ENCODE data around the gene ACTRT2. TPM values are rescaled to one million over a fixed set of nuclear protein-coding genes. Genes with fewer than 3 reads are reported as not detected.

Gene ACTRT2
- total and polyA plus RNA-seq, 9 donors: not detected

DNA sequence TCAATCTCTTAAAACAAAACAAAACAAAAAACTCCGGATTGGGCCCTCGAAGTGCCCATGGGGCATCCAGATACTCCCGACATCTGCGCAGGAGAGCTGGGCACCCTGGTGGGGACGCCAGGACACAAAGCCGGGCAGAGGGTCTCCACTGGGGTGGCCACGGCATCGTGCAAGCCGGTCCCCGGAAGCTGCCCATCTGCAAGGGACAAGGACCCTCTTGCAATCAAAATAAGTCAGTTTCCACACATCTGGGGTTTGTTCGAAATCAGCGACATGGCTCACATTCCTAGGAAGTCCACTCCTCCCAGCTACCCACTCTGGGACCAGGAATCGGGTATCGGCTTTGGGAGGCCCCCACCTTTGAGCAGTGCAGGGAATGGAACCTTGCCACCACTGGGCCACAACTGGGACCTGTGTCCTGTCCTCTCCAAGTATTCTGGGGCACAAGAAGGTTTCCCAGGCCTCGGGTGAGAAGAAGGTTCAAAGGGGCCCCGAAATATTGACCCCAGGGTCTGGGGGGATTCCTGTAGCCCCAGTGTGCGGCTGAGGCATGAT is 43.1 kb downstream of the ACTRT2 start:
- peaks cover 8% of the 10 kb centered on the region for H3K4me1 ChIP-seq (ENCODE audit: insufficient read depth)
- H3K27me3 ChIP-seq: peaks cover 8% of the 10 kb centered on the region
- H3K36me3 ChIP-seq: no peaks in the 10 kb centered on the region
- WGBS, 3 donors: 40 to 50% (median 41%) methylated on average over 15 to 17 of the region's 17 CpGs
- no peak overlapping the region for H3K4me3 ChIP-seq
- TF ChIP-seq, protein P1, sequence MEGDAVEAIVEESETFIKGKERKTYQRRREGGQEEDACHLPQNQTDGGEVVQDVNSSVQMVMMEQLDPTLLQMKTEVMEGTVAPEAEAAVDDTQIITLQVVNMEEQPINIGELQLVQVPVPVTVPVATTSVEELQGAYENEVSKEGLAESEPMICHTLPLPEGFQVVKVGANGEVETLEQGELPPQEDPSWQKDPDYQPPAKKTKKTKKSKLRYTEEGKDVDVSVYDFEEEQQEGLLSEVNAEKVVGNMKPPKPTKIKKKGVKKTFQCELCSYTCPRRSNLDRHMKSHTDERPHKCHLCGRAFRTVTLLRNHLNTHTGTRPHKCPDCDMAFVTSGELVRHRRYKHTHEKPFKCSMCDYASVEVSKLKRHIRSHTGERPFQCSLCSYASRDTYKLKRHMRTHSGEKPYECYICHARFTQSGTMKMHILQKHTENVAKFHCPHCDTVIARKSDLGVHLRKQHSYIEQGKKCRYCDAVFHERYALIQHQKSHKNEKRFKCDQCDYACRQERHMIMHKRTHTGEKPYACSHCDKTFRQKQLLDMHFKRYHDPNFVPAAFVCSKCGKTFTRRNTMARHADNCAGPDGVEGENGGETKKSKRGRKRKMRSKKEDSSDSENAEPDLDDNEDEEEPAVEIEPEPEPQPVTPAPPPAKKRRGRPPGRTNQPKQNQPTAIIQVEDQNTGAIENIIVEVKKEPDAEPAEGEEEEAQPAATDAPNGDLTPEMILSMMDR (IDR thresholded peaks at IDR 0.05): no peak
- no peak for TF ChIP-seq POLR2A (IDR thresholded peaks at IDR 0.05)
- DNase-seq: no peak
- no peaks in the 10 kb centered on the region for H3K9me3 ChIP-seq
- no peak overlapping the region for H3K27ac ChIP-seq
- intact Hi-C loops (cut with DNase I): loop anchor here in 1 of 4 donors (10.0 kb wide), 1 partner anchor 160 kb away; no protein-coding TSS in a partner anchor

DNA sequence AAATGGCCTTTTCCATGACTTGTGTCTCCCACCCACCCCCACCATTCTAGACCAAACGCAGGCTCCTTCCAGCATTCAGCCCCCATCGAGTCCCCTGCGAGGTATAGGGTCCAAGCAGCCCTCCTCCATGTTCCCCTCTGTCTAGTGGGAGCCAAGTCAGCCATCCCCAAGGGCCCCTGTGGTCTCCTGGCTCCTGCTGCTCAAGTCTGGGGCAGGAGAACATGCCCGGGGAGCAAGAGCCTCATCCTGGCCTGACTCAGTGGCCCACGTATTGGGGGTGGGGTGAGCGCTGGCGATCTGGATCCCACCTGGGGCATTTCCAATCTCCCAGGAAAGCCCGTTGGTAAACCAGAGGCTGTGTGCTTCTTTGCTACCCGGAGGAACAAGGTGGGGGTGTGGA is 43.6 kb downstream of the ACTRT2 start:
- no peak overlapping the region for H3K27ac ChIP-seq
- no peak overlapping the region for H3K4me3 ChIP-seq
- intact Hi-C loops (cut with DNase I): loop anchor here in 3 of 4 donors (5.0 to 10.0 kb wide), 3 partner anchors 160 to 347 kb away; no protein-coding TSS in a partner anchor
- 55 to 67% (median 64%) methylated on average over 9 of the region's 9 CpGs for WGBS, 3 donors
- no peak for TF ChIP-seq EP300 (IDR thresholded peaks at IDR 0.05)
- DNase-seq: peak in 1 of 5 donors; percentile 11
- no peaks in the 10 kb centered on the region for H3K9me3 ChIP-seq
- H3K27me3 ChIP-seq: peaks cover 8% of the 10 kb centered on the region
- no peaks in the 10 kb centered on the region for H3K36me3 ChIP-seq
- peaks cover 8% of the 10 kb centered on the region for H3K4me1 ChIP-seq (ENCODE audit: insufficient read depth)

DNA sequence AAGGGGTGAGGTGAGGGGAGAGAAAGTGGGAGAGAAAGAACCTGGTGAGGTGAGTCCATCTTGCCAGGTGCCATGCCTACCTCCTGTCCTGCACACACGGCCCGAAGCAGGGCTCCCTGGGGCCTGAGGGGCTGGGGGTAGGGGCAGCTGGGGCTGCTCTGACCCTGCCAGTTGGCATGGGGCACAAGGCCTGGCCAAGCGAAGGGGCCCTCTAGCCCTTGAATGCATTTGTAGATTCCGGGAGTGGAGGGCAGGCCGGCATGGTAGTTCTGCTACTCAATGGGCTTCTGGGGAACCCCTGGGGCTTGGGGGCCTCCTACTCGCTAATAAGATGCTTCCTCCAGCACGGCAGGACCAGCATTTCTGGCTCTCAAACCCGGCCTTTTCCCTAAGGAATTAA is 44.1 kb downstream of the ACTRT2 start:
- peak in 2 of 5 donors; percentile 8 to 28 for DNase-seq
- H3K9me3 ChIP-seq: no peaks in the 10 kb centered on the region

DNA sequence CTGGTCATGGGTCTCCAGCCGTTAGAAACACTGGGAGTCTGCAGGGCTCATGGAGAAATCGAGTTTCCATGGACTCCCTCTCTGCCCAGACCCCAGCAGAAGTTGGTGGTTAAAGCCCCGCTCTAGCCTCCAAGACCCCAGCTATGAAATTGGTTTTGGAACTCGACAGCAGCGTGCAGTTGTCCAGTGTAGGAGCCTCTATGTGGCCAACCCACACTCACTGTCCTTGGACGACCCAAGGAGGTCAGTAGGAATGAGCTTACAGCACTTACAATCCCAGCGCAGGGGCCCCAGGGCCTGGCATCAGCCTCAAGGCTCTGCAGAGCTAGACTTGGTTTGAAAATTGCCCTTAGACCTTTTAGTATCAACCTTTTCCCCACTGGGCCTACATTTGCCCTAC is 44.5 kb downstream of the ACTRT2 start:
- intact Hi-C loops (cut with DNase I): loop anchor here (2.0 to 10.0 kb wide), 4 partner anchors 159 to 347 kb away; no protein-coding TSS in a partner anchor
- DNase-seq: peak in 1 of 5 donors; percentile 18
- Histone ChIP-seq H3K36me3 (no peaks in the 10 kb centered on the region), H3K4me1 (ENCODE audit: insufficient read depth) (peaks cover 9% of the 10 kb centered on the region), H3K27me3 (peaks cover 8% of the 10 kb centered on the region), H3K4me3 (no peak overlapping the region), H3K9me3 (no peaks in the 10 kb centered on the region), H3K27ac (no peak overlapping the region)
- TF ChIP-seq, protein P1 (IDR thresholded peaks at IDR 0.05): no peak
- 74 to 98% (median 85%) methylated on average over 7 of the region's 7 CpGs for WGBS, 3 donors

More for the DNA sequence above, 44.1 kb downstream of the ACTRT2 start:
- WGBS, 3 donors: 66 to 81% (median 72%) methylated on average over 8 of the region's 8 CpGs
- no peaks in the 10 kb centered on the region for H3K36me3 ChIP-seq
- intact Hi-C loops (cut with DNase I): loop anchor here in 3 of 4 donors (5.0 to 10.0 kb wide), 3 partner anchors 159 to 347 kb away; no protein-coding TSS in a partner anchor
- H3K4me1 ChIP-seq (ENCODE audit: insufficient read depth): peaks cover 8% of the 10 kb centered on the region
- TF ChIP-seq, protein P1 (IDR thresholded peaks at IDR 0.05): no peak
- TF ChIP-seq POLR2A (IDR thresholded peaks at IDR 0.05) (no peak), EP300 (IDR thresholded peaks at IDR 0.05) (no peak)
- H3K27me3 ChIP-seq: peaks cover 8% of the 10 kb centered on the region
- no peak overlapping the region for H3K27ac ChIP-seq
- no peak overlapping the region for H3K4me3 ChIP-seq

DNA sequence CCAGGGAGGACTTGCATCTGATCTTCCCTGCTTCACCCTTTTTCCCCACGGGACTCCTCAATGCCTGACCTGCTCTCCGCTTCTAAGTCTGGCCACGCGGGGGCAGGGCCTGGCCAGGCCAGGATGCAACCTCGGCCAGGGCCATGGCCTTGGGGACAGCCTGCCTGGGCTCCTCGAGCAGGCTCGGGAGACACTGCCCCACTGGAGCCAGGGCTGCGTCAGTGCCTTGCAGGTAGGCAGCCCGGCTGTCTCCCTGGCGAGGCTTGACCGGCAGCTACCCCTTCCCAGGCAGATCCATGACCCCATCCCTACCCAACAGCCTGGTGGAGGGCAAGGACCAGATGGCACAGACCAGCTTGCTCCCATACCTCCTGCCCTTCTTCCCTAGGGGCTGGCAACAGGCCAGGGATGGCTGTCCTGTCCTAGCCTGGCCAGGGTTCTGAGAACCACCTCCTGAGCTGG is 45.0 kb downstream of the ACTRT2 start:
- H3K36me3 ChIP-seq: no peaks in the 10 kb centered on the region
- no peak overlapping the region for H3K4me3 ChIP-seq
- WGBS, 3 donors: 48 to 59% (median 51%) methylated on average over 9 to 11 of the region's 11 CpGs
- H3K9me3 ChIP-seq: no peaks in the 10 kb centered on the region
- H3K27me3 ChIP-seq: peaks cover 8% of the 10 kb centered on the region
- DNase-seq: peak in 4 of 5 donors; percentile 22 to 57 (median 40)
- H3K27ac ChIP-seq: no peak overlapping the region
- TF ChIP-seq, protein P1 (IDR thresholded peaks at IDR 0.05): no peak
- peaks cover 11% of the 10 kb centered on the region for H3K4me1 ChIP-seq (ENCODE audit: insufficient read depth)
- intact Hi-C loops (cut with DNase I): loop anchor here (2.0 to 10.0 kb wide), 4 partner anchors 159 to 346 kb away; no protein-coding TSS in a partner anchor
